ENCODE data around the gene ACTR5.

ACTR5 gene

DNA sequence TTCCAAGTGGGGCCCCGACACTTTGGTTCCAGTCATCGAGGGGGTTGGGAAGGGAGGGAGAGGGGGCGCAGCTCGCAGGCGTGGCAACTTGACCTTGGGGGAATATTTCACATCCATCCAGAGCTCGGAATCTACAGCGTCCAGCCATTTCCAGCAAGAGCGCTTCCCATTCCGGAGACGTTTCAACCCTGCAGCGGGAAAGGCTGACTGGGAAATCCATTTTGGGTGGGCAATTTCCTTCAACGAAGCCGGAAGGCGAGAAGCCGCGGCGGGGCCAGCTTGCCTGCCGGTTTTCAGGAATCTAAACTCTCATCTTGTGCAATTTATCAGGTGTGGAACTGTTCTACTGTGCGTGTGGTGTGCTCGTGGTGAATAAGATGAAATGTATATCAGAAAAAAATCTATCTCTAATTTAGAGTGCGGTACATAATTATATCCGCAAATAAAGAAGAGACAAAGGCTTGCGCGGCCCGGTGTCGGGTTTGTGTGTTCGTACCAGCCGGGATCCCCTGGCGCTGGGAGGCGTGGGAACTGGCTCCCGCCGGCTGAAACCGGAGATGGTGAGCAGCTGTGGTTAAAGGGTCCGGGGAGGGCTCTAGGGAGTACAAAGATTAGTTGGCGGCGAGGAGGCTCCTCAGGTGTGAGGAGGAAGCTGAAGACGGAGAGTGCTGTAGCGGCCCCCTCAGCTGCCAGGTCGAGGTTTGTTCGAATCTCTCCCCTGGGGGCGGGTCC is 19.2 kb upstream of the ACTR5 start:
- Histone ChIP-seq H3K4me3 (ENCODE audit: low read length) (no peak overlapping the region; the same call in 1 of the 2 replicates), H3K27me3 (ENCODE audit: control insufficient read depth, insufficient read depth, low read length) (peaks cover 64% of the 10 kb centered on the region), H3K4me1 (ENCODE audit: control insufficient read depth, insufficient read depth, low read length) (peaks cover 18% of the 10 kb centered on the region), H3K36me3 (ENCODE audit: control insufficient read depth, insufficient read depth, low read length) (no peaks in the 10 kb centered on the region), H3K9me3 (ENCODE audit: control insufficient read depth, insufficient read depth, low read length) (no peaks in the 10 kb centered on the region), H3K27ac (ENCODE audit: low read length) (no peak overlapping the region)
- no peak for DNase-seq (ENCODE audit: low read depth, low spot score)
- no CpG with 5 or more reads among the region's 41 CpGs for WGBS (ENCODE audit: insufficient coverage, insufficient read length)

DNA sequence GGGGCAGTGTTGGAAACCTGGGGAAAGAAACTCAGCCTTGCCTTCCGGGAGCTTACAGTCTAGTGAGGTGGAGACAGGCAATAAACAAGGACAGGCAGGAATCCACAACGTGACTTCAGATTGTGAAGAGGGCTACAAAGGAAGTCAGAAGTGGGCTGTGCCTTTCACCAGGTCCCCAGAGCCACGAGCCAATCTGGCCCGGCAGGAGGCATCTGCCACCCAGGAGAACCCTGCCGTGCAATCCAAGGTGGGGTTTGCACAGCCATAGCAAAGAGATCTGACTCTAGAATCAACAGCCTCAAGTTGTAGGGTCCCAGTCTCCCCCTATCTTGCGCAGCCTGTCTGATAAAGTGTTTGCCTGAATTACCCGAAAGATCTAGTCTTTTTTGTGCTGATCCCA is 18.5 kb upstream of the ACTR5 start:
- no peaks in the 10 kb centered on the region for H3K36me3 ChIP-seq (ENCODE audit: control insufficient read depth, insufficient read depth, low read length)
- no peak overlapping the region for H3K4me3 ChIP-seq (ENCODE audit: low read length)
- no peak for DNase-seq (ENCODE audit: low read depth, low spot score)
- H3K4me1 ChIP-seq (ENCODE audit: control insufficient read depth, insufficient read depth, low read length): peaks cover 18% of the 10 kb centered on the region
- no peaks in the 10 kb centered on the region for H3K9me3 ChIP-seq (ENCODE audit: control insufficient read depth, insufficient read depth, low read length)
- no peak overlapping the region for H3K27ac ChIP-seq (ENCODE audit: low read length)
- no CpG with 5 or more reads among the region's 7 CpGs for WGBS (ENCODE audit: insufficient coverage, insufficient read length)
- peaks cover 59% of the 10 kb centered on the region for H3K27me3 ChIP-seq (ENCODE audit: control insufficient read depth, insufficient read depth, low read length)

DNA sequence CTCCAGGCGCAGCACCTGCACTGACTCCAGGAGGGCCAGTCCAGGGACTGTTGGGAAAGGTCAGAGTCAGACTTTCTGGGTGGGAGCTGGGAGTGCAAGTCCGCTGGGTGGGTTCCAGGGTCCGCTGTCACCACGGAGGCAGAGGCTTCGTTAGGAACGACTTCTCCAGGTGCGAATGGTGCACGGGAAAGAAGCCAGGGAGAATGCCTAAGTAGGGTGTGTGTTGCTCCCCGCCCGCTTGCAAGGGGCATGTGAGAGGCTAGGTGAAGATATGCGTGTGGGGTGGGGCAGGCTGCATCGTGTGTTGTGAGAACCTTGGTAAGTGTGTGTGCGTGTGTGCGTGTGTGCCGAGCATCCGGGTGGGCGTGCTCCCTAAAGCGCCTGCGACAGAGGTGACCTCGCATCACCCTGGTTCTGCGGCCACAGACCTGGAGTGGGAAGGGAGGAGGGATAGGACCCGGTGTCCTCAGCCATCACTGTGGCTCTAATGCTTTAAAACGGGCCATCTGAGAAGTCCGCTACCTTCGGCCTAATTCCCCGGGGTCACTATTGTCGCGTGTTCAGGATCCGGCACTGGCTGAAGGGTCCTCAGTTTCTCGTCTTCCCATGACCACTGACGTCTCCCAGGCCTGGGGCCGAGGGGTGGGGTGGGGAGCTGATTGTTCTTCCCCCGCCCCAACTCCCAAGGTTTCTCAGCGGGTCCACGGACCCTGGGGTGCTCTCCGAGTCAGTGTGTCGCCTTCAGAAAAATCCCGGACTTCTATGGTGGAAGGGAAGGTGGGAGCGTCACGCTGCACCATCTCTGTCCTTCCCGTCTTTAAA is 17.9 kb upstream of the ACTR5 start:
- no peak overlapping the region for H3K27ac ChIP-seq (ENCODE audit: low read length)
- peak overlapping the region; percentile 0; the same call in 1 of the 2 replicates for H3K4me3 ChIP-seq (ENCODE audit: low read length)
- H3K9me3 ChIP-seq (ENCODE audit: control insufficient read depth, insufficient read depth, low read length): no peaks in the 10 kb centered on the region
- H3K27me3 ChIP-seq (ENCODE audit: control insufficient read depth, insufficient read depth, low read length): peaks cover 53% of the 10 kb centered on the region
- no CpG with 5 or more reads among the region's 41 CpGs for WGBS (ENCODE audit: insufficient coverage, insufficient read length)
- no peak for DNase-seq (ENCODE audit: low read depth, low spot score)
- H3K4me1 ChIP-seq (ENCODE audit: control insufficient read depth, insufficient read depth, low read length): peaks cover 17% of the 10 kb centered on the region
- H3K36me3 ChIP-seq (ENCODE audit: control insufficient read depth, insufficient read depth, low read length): no peaks in the 10 kb centered on the region

DNA sequence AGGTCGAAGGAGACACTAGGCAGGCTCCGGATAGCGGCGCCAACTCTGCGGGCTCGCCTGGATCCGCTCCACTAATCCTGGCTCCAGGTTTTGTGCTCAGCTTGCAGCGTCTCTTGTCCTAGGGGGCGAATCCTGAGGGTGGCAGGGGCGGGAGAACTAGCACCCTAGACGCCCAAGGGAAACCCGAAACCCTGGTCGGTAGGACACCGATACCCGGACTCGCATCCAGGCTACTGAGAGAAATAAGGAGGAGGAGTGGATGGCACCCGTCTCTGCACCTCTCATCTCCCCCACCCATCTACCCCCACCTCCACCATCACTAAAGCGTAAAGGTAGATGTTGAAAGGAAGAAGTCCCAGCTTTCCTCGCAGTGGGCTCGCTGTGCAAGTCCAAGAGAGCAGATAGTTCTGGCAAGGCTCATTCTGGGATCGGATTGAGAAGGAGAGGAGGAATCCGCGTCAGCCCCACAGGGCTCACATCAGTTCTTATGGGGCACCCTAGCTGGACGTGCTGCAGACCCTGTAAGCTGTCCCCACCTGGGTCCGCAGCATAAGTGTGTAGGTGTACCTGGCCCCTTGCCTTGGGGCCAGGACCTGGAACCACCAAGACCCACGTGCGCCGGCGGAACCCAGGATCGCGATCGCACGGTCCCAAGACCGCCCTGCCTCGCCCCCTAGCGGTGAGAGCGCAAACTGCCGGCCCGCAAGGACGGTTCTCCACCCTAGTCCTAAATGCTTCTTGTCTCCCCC is 17.1 kb upstream of the ACTR5 start:
- Histone ChIP-seq H3K4me3 (ENCODE audit: low read length) (peak overlapping the region; percentile 18; the same call in 1 of the 2 replicates), H3K4me1 (ENCODE audit: control insufficient read depth, insufficient read depth, low read length) (peaks cover 14% of the 10 kb centered on the region), H3K27ac (ENCODE audit: low read length) (no peak overlapping the region), H3K27me3 (ENCODE audit: control insufficient read depth, insufficient read depth, low read length) (peaks cover 45% of the 10 kb centered on the region), H3K9me3 (ENCODE audit: control insufficient read depth, insufficient read depth, low read length) (no peaks in the 10 kb centered on the region), H3K36me3 (ENCODE audit: control insufficient read depth, insufficient read depth, low read length) (no peaks in the 10 kb centered on the region)
- no peak for DNase-seq (ENCODE audit: low read depth, low spot score)
- no CpG with 5 or more reads among the region's 40 CpGs for WGBS (ENCODE audit: insufficient coverage, insufficient read length)

DNA sequence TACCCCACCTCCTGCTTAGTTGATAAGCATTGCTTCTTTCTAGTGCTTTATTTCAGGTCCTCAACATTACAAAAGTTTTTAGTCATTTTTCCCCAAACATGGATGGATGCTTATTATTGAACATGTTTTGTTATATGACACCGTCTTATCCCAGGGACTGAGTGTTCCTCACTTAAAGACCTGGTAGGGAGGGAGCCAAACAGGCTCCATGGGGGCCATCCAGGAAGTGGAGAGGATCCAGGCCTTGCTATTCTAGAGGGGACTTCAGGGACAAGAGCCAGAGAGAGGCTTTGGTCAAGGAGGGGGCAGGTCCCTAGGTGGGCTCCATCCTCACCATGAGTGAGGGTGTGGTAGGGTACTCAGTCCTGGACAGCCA is 16.5 kb upstream of the ACTR5 start:
- Histone ChIP-seq H3K27ac (ENCODE audit: low read length) (no peak overlapping the region), H3K4me1 (ENCODE audit: control insufficient read depth, insufficient read depth, low read length) (peaks cover 14% of the 10 kb centered on the region), H3K4me3 (ENCODE audit: low read length) (no peak overlapping the region), H3K27me3 (ENCODE audit: control insufficient read depth, insufficient read depth, low read length) (peaks cover 39% of the 10 kb centered on the region), H3K36me3 (ENCODE audit: control insufficient read depth, insufficient read depth, low read length) (no peaks in the 10 kb centered on the region), H3K9me3 (ENCODE audit: control insufficient read depth, insufficient read depth, low read length) (no peaks in the 10 kb centered on the region)
- no peak for DNase-seq (ENCODE audit: low read depth, low spot score)
- no CpG with 5 or more reads among the region's 1 CpG for WGBS (ENCODE audit: insufficient coverage, insufficient read length)

DNA sequence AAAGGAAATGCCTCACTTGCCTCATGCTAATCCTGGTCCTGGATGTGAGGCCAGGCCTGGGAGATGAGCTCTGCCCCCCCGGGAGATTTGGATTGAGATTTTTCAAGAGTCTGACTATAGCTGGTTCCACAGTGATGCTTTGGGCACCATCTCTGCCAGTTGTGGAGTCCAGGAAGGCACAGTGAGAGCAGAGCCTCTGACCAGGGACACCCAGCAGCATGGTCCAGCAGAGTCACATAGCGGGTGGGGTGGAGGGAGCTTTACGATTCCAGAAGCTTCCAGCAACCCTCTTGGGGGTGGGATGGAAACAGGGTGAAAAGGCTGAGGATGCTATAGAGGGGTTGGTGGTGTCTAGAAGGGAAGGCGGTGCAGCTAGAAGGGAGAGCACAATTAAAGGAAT is 15.3 kb upstream of the ACTR5 start:
- Histone ChIP-seq H3K4me1 (ENCODE audit: control insufficient read depth, insufficient read depth, low read length) (peaks cover 7% of the 10 kb centered on the region), H3K27ac (ENCODE audit: low read length) (no peak overlapping the region), H3K4me3 (ENCODE audit: low read length) (no peak overlapping the region), H3K27me3 (ENCODE audit: control insufficient read depth, insufficient read depth, low read length) (peaks cover 28% of the 10 kb centered on the region), H3K9me3 (ENCODE audit: control insufficient read depth, insufficient read depth, low read length) (no peaks in the 10 kb centered on the region), H3K36me3 (ENCODE audit: control insufficient read depth, insufficient read depth, low read length) (no peaks in the 10 kb centered on the region)
- no peak for DNase-seq (ENCODE audit: low read depth, low spot score)
- no CpG with 5 or more reads among the region's 4 CpGs for WGBS (ENCODE audit: insufficient coverage, insufficient read length)

DNA sequence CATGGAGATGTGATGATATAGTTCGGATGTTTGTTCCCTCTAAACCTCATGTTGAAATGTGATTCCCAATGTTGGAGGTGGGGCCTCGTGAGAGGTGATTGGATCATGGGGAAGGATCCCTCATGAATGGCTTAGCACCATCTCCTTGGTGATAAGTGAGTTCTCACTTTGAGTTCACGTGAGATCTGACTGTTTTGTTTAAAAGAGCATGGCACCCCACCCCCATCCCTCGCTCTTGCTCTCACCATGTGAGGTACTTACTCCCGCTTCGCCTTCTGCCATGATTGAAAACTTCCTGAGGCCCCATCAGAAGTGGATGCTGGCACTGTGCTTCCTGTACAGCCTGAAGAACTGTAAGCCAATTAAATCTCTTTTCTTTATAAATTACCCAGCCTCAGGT is 13.1 kb upstream of the ACTR5 start:
- H3K27me3 ChIP-seq (ENCODE audit: control insufficient read depth, insufficient read depth, low read length): peaks cover 7% of the 10 kb centered on the region
- peaks cover 2% of the 10 kb centered on the region; the same call in 1 of the 2 replicates for H3K4me1 ChIP-seq (ENCODE audit: control insufficient read depth, insufficient read depth, low read length)
- no peak overlapping the region for H3K4me3 ChIP-seq (ENCODE audit: low read length)
- DNase-seq (ENCODE audit: low read depth, low spot score): no peak
- H3K36me3 ChIP-seq (ENCODE audit: control insufficient read depth, insufficient read depth, low read length): no peaks in the 10 kb centered on the region
- no peaks in the 10 kb centered on the region for H3K9me3 ChIP-seq (ENCODE audit: control insufficient read depth, insufficient read depth, low read length)
- no CpG with 5 or more reads among the region's 6 CpGs for WGBS (ENCODE audit: insufficient coverage, insufficient read length)
- no peak overlapping the region for H3K27ac ChIP-seq (ENCODE audit: low read length)

DNA sequence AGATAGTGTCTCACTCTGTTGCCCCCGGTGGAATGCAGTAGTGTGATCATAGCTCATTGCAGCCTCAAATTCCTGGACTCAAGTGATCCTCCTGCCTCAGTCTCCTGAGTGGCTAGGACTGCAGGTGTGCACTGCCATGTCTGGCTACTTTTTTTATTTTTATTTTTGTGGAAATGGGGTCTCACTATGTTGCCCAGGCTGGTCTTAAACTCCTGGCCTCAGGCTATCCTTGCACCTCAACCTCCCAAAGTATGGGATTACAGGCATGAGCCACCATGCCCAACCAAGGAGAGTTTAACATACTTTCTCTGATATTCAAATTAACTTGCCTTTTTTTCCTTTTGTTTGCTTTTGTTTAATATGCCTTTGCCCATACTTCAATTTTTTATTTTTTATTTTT is 10.4 kb upstream of the ACTR5 start:
- no peak for DNase-seq (ENCODE audit: low read depth, low spot score)
- no peak overlapping the region for H3K4me3 ChIP-seq (ENCODE audit: low read length)
- WGBS (ENCODE audit: insufficient coverage, insufficient read length): no CpG with 5 or more reads among the region's 1 CpG
- no peak overlapping the region for H3K27ac ChIP-seq (ENCODE audit: low read length)
- H3K36me3 ChIP-seq (ENCODE audit: control insufficient read depth, insufficient read depth, low read length): no peaks in the 10 kb centered on the region
- H3K9me3 ChIP-seq (ENCODE audit: control insufficient read depth, insufficient read depth, low read length): no peaks in the 10 kb centered on the region
- no peaks in the 10 kb centered on the region for H3K4me1 ChIP-seq (ENCODE audit: control insufficient read depth, insufficient read depth, low read length)
- H3K27me3 ChIP-seq (ENCODE audit: control insufficient read depth, insufficient read depth, low read length): no peaks in the 10 kb centered on the region

DNA sequence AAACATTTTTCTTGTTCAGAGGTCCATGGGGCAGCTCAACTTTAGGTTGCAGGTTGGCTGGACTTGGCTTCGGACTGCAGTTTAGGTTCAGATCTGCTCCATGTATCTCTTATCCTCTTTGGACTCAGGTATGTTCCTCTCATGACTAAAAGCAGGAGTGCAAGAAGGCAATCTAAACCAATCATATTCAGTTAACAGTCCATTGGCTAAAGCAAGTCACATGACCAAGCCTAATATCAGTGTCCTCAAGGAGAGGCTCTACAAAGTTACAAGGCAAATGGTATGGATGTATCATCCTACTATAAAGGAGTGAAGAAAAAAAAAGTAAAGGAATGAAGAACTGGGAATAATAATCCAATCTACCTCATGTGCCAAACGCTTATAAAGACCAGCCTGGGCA is 2.5 kb upstream of the ACTR5 start:
- no peak overlapping the region for H3K4me3 ChIP-seq (ENCODE audit: low read length)
- WGBS (ENCODE audit: insufficient coverage, insufficient read length): no CpG with 5 or more reads among the region's 2 CpGs
- no peaks in the 10 kb centered on the region for H3K9me3 ChIP-seq (ENCODE audit: control insufficient read depth, insufficient read depth, low read length)

DNA sequence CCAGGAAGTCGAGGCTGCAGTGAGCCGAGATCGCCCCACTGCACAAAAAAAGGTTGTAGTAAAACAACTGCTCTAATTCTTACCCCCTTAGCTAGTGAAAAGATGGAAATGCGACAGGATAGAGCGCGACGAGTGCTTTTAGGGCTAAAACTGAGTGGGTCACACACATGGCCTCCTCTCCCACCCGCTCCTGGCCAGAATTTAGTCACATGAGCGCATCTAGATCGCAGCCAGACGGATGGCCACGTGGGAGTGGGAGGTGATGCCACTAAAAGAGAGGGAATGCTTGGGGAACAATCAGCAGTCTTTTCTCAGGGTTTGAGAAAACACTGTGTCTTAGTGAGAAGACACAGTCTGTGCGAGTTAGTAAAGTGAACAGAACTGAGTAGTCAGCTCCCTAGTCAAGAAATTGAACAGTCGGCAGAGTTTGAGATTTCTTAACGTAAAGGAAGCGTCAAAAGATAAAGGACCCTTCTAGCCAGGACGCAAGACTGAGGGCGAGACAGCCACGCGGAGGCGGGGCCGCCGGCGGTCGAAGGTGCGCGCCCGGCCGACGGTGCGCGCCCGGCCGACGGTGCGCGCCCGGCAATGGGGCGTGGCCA is 664 bp upstream of the ACTR5 start:
- peaks cover 6% of the 10 kb centered on the region for H3K4me1 ChIP-seq (ENCODE audit: control insufficient read depth, insufficient read depth, low read length)
- H3K27ac ChIP-seq (ENCODE audit: low read length): no peak overlapping the region
- H3K36me3 ChIP-seq (ENCODE audit: control insufficient read depth, insufficient read depth, low read length): no peaks in the 10 kb centered on the region
- no CpG with 5 or more reads among the region's 39 CpGs for WGBS (ENCODE audit: insufficient coverage, insufficient read length)
- H3K9me3 ChIP-seq (ENCODE audit: control insufficient read depth, insufficient read depth, low read length): no peaks in the 10 kb centered on the region
- DNase-seq (ENCODE audit: low read depth, low spot score): no peak
- no peak overlapping the region; the same call in 1 of the 2 replicates for H3K4me3 ChIP-seq (ENCODE audit: low read length)
- H3K27me3 ChIP-seq (ENCODE audit: control insufficient read depth, insufficient read depth, low read length): no peaks in the 10 kb centered on the region; the same call in 1 of the 2 replicates

More for the DNA sequence above, 2.5 kb upstream of the ACTR5 start:
- Histone ChIP-seq H3K4me1 (ENCODE audit: control insufficient read depth, insufficient read depth, low read length) (peaks cover 6% of the 10 kb centered on the region), H3K27ac (ENCODE audit: low read length) (no peak overlapping the region), H3K27me3 (ENCODE audit: control insufficient read depth, insufficient read depth, low read length) (no peaks in the 10 kb centered on the region; the same call in 1 of the 2 replicates), H3K36me3 (ENCODE audit: control insufficient read depth, insufficient read depth, low read length) (no peaks in the 10 kb centered on the region)
- no peak for DNase-seq (ENCODE audit: low read depth, low spot score)
